ENCODE data around the gene SLX9. TPM values are rescaled to one million over a fixed set of nuclear protein-coding genes. Genes with fewer than 3 reads are reported as not detected.

Gene SLX9
- total and polyA plus RNA-seq, 2 experiments from 2014 or later: 25.6 to 35.8 TPM

- Histone ChIP-seq H3K27me3 (replicated peaks; ENCODE audit: insufficient read depth) (no peaks in the 10 kb centered on the region), H3K79me2 (ENCODE audit: insufficient read depth) (no peaks in the 10 kb centered on the region), H3K4me1 (ENCODE audit: insufficient read depth) (no peaks in the 10 kb centered on the region), H3K9me3 (ENCODE audit: low read depth) (no peaks in the 10 kb centered on the region), H3K4me3 (no peak overlapping the region), H2AFZ (no peak overlapping the region), H3K4me2 (ENCODE audit: unreplicated experiment) (no peak overlapping the region), H4K20me1 (ENCODE audit: insufficient read depth) (no peaks in the 10 kb centered on the region), H3F3A (ENCODE audit: insufficient read depth) (no peaks in the 10 kb centered on the region), H3K27ac (no peak overlapping the region), H3K9ac (no peak overlapping the region), H3K36me3 (ENCODE audit: low read depth) (no peaks in the 10 kb centered on the region), H3K9me2 (ENCODE audit: insufficient read depth) (no peaks in the 10 kb centered on the region)
- DNase-seq: no peak
- in situ Hi-C loops (cut with MboI): no loop called here
- TF ChIP-seq EZH2phosphoT487 (IDR thresholded peaks at IDR 0.05; ENCODE audit: insufficient read depth, low read depth) (no peak), EZH2 (IDR thresholded peaks at IDR 0.05; ENCODE audit: insufficient read depth, poor library complexity, severe bottlenecking) (no peak)
- 82% methylated on average over 24 to 26 of the region's 26 CpGs for WGBS, 2 experiments (ENCODE audit: low coverage in 1 of 2, low lambda C conversion rate in 2 of 2, missing lambda C conversion rate in 2 of 2)
These were observed 45.9 kb downstream of the SLX9 start for GRCh38 chr21:44985441-44986401.

GRCh38 chr21:44986471-44987291 is 46.9 kb downstream of the SLX9 start:
- no peaks in the 10 kb centered on the region for H3K9me2 ChIP-seq (ENCODE audit: insufficient read depth)
- H3F3A ChIP-seq (ENCODE audit: insufficient read depth): no peaks in the 10 kb centered on the region
- DNase-seq: no peak
- H3K9ac ChIP-seq: no peak overlapping the region
- H3K4me1 ChIP-seq (ENCODE audit: insufficient read depth): no peaks in the 10 kb centered on the region
- H2AFZ ChIP-seq: no peak overlapping the region
- no peaks in the 10 kb centered on the region for H3K36me3 ChIP-seq (ENCODE audit: low read depth)
- in situ Hi-C loops (cut with MboI): no loop called here
- no peaks in the 10 kb centered on the region for H4K20me1 ChIP-seq (ENCODE audit: insufficient read depth)
- no peaks in the 10 kb centered on the region for H3K27me3 ChIP-seq (replicated peaks; ENCODE audit: insufficient read depth)
- no peak overlapping the region for H3K4me3 ChIP-seq
- H3K9me3 ChIP-seq (ENCODE audit: low read depth): no peaks in the 10 kb centered on the region
- no peaks in the 10 kb centered on the region for H3K79me2 ChIP-seq (ENCODE audit: insufficient read depth)
- TF ChIP-seq EZH2phosphoT487 (IDR thresholded peaks at IDR 0.05; ENCODE audit: insufficient read depth, low read depth) (no peak), EZH2 (IDR thresholded peaks at IDR 0.05; ENCODE audit: insufficient read depth, poor library complexity, severe bottlenecking) (no peak)
- WGBS, 2 experiments (ENCODE audit: low coverage in 1 of 2, low lambda C conversion rate in 2 of 2, missing lambda C conversion rate in 2 of 2): 62 to 65% methylated on average over 21 to 22 of the region's 23 CpGs
- no peak overlapping the region for H3K4me2 ChIP-seq (ENCODE audit: unreplicated experiment)
- H3K27ac ChIP-seq: no peak overlapping the region

- no peaks in the 10 kb centered on the region for H4K20me1 ChIP-seq (ENCODE audit: insufficient read depth)
- no peak overlapping the region for H2AFZ ChIP-seq
- no peaks in the 10 kb centered on the region for H3K36me3 ChIP-seq (ENCODE audit: low read depth)
- no peak overlapping the region for H3K4me2 ChIP-seq (ENCODE audit: unreplicated experiment)
- TF ChIP-seq EZH2 (IDR thresholded peaks at IDR 0.05; ENCODE audit: insufficient read depth, poor library complexity, severe bottlenecking): no peak
- no peak for TF ChIP-seq EZH2phosphoT487 (IDR thresholded peaks at IDR 0.05; ENCODE audit: insufficient read depth, low read depth)
- no peak overlapping the region for H3K27ac ChIP-seq
- no peaks in the 10 kb centered on the region for H3K9me2 ChIP-seq (ENCODE audit: insufficient read depth)
- H3K4me3 ChIP-seq: no peak overlapping the region
- no peak overlapping the region for H3K9ac ChIP-seq
- in situ Hi-C loops (cut with MboI): no loop called here
- 76% methylated on average over 21 to 23 of the region's 23 CpGs for WGBS, 2 experiments (ENCODE audit: low coverage in 1 of 2, low lambda C conversion rate in 2 of 2, missing lambda C conversion rate in 2 of 2)
- no peaks in the 10 kb centered on the region for H3K79me2 ChIP-seq (ENCODE audit: insufficient read depth)
- H3K4me1 ChIP-seq (ENCODE audit: insufficient read depth): no peaks in the 10 kb centered on the region
- no peaks in the 10 kb centered on the region for H3K9me3 ChIP-seq (ENCODE audit: low read depth)
- no peak for DNase-seq
- H3K27me3 ChIP-seq (replicated peaks; ENCODE audit: insufficient read depth): no peaks in the 10 kb centered on the region
- H3F3A ChIP-seq (ENCODE audit: insufficient read depth): no peaks in the 10 kb centered on the region
These were observed 47.6 kb downstream of the SLX9 start for GRCh38 chr21:44987301-44987885.

- no peaks in the 10 kb centered on the region for H3K4me1 ChIP-seq (ENCODE audit: insufficient read depth)
- in situ Hi-C loops (cut with MboI): no loop called here
These were observed 48.2 kb downstream of the SLX9 start for GRCh38 chr21:44987886-44988606.

More at GRCh38 chr21:44987886-44988606, 48.2 kb downstream of the SLX9 start:
- Histone ChIP-seq H3F3A (ENCODE audit: insufficient read depth) (no peaks in the 10 kb centered on the region), H3K27me3 (replicated peaks; ENCODE audit: insufficient read depth) (no peaks in the 10 kb centered on the region), H2AFZ (no peak overlapping the region), H3K9me3 (ENCODE audit: low read depth) (no peaks in the 10 kb centered on the region), H3K36me3 (ENCODE audit: low read depth) (no peaks in the 10 kb centered on the region), H3K4me3 (no peak overlapping the region), H3K4me2 (ENCODE audit: unreplicated experiment) (no peak overlapping the region), H3K27ac (no peak overlapping the region), H3K9ac (no peak overlapping the region), H4K20me1 (ENCODE audit: insufficient read depth) (no peaks in the 10 kb centered on the region), H3K9me2 (ENCODE audit: insufficient read depth) (no peaks in the 10 kb centered on the region), H3K79me2 (ENCODE audit: insufficient read depth) (no peaks in the 10 kb centered on the region)
- DNase-seq: no peak
- 66 to 72% methylated on average over 34 to 37 of the region's 37 CpGs for WGBS, 2 experiments (ENCODE audit: low coverage in 1 of 2, low lambda C conversion rate in 2 of 2, missing lambda C conversion rate in 2 of 2)
- TF ChIP-seq EZH2 (IDR thresholded peaks at IDR 0.05; ENCODE audit: insufficient read depth, poor library complexity, severe bottlenecking) (no peak), EZH2phosphoT487 (IDR thresholded peaks at IDR 0.05; ENCODE audit: insufficient read depth, low read depth) (no peak)

All from GM23248 (cell line).